HG03159 (cell line): ENCODE results near the gene ZDHHC14.
A peak's percentile ranks its signal among the peaks of the same experiment; 100 is the strongest.
"Not testable (repeated sequence)": the region's sequence is repeated elsewhere in the genome, so short reads cannot be mapped to it uniquely, and the experiment has no call there.

Experiments used
- ATAC-seq: cut with Tn5 transposase; IDR thresholded peaks from one replicate; pipeline ENCODE4 v1.9.1; 2021; ENCODE audit warnings: mild to moderate bottlenecking, moderate library complexity; ENCODE audit not compliant: unreplicated experiment

ZDHHC14 gene

GRCh38 chr6:157462956-157463742 lies 82.2 kb downstream of the ZDHHC14 start:
- ATAC-seq, result no peak

GRCh38 chr6:157463743-157464135 lies 82.7 kb downstream of the ZDHHC14 start:
- not testable (repeated sequence) for ATAC-seq

DNA sequence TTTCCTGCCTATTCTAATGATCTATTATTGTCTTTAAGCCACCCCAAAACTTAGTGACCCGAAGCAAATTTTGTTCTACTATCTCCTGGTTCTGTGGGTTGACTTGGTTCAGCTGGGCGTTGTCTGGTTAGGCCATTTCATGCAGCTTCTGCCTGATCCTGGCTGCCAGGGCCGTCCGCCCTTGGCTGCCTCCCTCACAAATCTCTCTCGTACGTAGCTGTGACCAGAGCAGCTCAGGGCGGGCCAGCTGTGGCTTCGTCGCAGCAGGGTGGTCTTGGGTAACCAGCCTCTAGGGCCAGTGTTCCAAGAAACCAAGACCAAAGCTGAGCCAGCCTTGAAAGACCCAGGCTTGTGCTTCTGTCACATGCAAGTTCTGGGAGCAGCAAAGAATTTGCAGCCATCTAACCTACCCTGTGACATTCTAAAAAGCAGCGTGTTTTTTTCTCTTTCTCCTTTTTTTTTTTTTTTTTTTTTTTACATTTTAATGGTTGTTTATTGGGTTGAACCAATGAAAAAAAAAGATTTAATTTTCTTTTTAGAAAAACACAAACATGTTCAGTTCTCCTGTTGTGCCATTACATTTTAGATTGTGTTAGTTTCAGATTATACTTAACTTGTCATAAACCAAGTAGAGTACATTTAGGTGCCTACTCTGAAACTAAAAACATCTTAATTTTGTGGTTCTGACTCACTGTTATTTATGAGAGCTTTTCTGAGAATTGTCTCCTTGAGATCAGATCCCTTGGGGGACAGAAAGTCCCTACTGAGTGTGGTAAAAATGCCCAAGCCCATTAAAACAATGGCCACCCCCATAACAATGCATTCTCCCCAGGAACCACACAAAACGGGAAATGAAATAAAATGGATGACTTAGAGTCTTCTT lies 83.9 kb downstream of the ZDHHC14 start:
- ATAC-seq, result peak; percentile 60

GRCh38 chr6:157466342-157466648 lies 85.3 kb downstream of the ZDHHC14 start:
- no peak for ATAC-seq

- ATAC-seq, result not testable (repeated sequence)
These were observed 86.3 kb downstream of the ZDHHC14 start for GRCh38 chr6:157467339-157467738.

DNA sequence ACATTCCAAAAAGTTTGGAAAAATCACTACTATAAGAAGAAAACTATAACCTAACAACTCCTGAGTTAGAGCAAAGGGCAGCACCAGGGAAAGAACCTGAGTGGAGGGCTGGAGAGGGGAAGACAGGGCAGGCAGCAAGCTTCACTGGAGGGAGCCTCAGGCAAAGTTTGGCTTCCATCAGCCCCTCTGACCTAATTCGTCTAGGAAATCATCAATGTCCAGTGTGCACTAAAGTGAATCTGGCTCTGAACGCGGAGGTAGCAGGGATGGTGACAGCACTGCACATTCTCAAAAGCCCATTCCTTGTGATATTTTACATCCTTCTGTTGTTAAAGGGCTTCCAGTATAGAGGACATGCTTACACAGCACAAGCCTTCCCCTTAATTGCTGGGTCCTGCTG lies 87.1 kb downstream of the ZDHHC14 start:
- ATAC-seq, result no peak

GRCh38 chr6:157468574-157468973 lies 87.6 kb downstream of the ZDHHC14 start:
- no peak for ATAC-seq

DNA sequence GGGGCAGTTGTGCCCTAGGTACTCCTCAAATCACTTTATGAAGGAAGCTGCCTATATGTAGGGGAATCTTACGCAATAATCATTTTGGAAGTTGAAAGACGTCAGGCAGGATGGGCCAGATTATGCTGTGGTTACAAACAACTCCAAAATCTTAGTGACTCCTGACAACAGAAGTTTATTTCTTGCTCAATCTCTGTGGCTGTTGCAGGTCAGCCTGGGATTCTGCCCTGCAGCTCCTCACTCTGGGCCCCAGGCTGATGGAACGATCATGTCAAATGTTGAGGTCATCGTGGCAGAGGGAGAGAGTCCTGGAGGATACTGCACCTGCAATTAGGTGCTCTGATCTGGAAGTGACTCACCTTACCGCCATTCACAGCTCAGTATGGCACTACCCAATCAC lies 88.4 kb downstream of the ZDHHC14 start:
- no peak for ATAC-seq

GRCh38 chr6:157471077-157471686 lies 90.2 kb downstream of the ZDHHC14 start:
- ATAC-seq, result no peak

DNA sequence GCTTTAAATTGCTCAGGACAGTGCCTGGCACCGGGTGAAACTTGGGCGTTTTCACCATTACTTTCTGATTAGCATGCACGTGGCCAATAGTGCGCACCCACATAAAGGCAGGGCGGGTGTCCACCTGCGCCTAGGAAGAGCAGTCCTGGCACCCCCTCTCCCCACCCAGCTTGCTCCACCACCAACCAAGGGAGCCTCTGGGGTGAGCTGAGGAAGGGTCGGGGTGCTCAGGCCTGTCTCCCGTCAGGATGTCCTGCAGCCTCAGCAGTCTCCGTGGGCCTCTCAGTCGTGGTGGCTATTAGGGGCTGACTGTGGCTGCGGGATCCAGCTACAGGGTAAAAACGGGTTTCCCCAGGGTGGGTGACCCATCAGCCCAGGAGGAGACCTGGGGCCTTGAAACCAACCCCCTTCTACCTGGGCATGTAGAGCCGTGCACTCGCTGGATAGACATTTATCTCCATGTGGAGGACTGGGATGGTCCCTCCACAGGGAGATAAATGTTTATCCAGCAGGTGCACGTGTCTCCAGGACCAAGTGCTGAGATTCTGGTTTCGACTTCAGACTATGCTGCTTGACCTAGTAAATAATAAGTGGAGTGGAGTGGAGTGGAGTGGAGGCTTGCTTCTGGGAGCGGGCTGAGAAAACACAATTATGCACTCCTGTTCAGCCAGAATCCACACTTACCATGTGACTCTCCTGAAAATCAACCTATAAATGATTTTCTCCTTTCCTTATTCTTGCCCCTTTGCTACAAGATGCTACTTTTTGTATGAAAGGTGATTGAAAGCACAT lies 91.1 kb downstream of the ZDHHC14 start:
- no peak for ATAC-seq

GRCh38 chr6:157476797-157477196 lies 95.8 kb downstream of the ZDHHC14 start:
- no peak for ATAC-seq

- no peak for ATAC-seq
These were observed 97.9 kb downstream of the ZDHHC14 start for GRCh38 chr6:157478926-157479325.

DNA sequence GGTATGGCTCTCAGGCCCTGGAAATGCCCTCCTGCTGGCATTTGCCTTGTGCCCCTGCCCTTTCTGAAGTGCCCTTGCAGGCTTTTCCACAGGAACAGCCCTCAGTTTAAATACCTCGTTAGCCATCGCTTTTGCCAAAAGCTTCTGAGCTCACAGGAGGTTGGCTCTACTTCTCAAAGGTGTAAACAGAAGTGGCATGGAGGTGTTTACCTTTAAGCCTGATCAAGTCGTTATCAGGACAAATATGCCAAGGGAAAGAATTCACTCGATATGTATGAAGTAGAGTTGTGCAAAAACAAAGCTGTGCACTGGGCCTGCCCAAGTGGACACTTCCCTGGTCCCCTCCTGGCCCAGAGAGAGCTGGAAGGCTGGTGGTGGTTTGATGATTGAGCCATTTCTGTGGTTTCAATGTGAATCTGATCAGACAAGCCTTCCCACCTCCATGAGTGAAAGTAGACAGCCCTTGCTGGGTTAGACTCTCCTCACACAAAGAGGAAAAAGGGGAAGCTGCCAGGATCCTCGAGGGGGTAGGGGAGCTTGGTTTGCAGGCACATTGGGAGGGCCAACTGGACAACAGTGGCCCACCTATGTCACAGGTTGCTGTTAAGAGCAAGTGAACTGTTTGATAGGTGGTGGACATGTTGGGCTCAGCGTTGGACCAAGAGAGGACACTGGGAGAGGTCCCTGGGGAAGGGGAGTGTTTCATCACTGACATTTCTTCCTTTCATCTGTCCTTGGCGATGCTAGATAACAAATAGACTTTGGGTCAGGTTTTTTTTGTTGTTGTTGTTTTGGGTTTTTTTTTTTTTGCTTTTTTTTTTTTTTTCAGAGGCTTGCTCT lies 98.7 kb downstream of the ZDHHC14 start:
- no peak for ATAC-seq

GRCh38 chr6:157481189-157481864 lies 100.3 kb downstream of the ZDHHC14 start:
- ATAC-seq, result no peak

DNA sequence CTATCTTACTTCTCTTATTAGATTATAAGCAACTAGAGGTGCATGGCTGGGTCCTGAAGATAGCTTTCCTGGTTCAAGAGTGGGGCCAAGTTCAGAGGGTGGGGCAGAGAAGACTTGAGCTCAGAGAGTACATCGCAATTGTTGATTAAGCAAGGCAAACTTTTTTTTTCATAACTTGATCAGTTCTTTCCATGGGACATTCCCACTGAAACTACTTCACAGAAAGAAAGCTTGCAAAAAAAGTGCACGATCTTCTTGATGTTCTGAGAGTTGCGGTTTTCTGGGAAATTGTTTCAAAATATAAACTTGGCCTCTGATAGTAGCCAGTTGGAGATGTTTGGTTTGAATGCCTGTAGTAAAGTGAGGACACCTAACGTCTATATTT lies 100.9 kb downstream of the ZDHHC14 start:
- ATAC-seq, result no peak

DNA sequence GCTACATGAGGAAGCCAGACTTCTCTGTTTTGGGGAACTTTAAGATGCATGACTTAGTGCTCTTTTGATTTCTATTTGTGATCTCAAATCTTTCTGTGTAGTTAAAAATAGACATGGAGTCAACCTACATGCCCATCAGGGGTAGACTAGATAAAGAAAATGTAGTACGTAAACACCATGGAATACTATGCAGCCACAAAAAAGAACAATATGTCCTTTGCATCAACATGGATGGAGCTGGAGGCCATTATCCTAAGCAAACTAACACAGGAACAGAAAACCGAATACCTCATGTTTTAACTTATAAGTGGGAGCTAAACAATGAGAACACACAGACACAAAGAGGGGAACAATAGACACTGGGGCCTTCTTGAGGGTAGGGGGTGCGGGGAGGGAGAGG lies 102.8 kb downstream of the ZDHHC14 start:
- no peak for ATAC-seq

DNA sequence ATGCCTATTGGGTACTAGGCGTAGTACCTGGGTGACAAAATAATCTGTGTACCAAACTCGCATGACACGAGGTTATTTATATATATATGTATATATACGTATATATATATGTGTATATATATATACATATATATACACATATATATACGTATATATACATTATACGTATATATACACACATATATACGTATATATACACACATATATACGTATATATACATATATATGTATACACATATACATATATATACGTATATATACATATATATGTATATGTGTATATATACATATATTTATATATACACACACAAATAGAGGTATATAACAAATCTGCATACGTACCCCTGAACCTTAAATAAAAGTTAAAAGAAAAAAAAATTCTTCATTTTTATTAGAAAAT lies 103.2 kb downstream of the ZDHHC14 start:
- ATAC-seq, result no peak

GRCh38 chr6:157486572-157486971 lies 105.6 kb downstream of the ZDHHC14 start:
- no peak for ATAC-seq

- no peak for ATAC-seq
These were observed 106.3 kb downstream of the ZDHHC14 start for GRCh38 chr6:157487110-157487773.
